Adrenal gland (tissue), 5 donors: ENCODE data around the gene IZUMO4.

Experiments
- POLR2A ChIP-seq, 2 donors: fragments of 450-650 bp; IDR thresholded peaks; one replicate each; pipeline ENCODE4 v1.6.1; 2017; ENCODE audit warnings: antibody characterized with exemption in 2 of 2, mild to moderate bottlenecking in 2 of 2, moderate library complexity in 1 of 2
- TF ChIP-seq, protein P1 (sequence below), 6 experiments: fragments of 450-650 bp in 4 of 6; fragments of 200-600 bp in 2 of 6; sonication (generic) in 1 of 6; IDR thresholded peaks; 1 replicate in 5 of 6; 2 replicates in 1 of 6; pipeline versions ENCODE4 v1.5.1 to v1.8.0; 2016 to 2021; ENCODE audit warnings: antibody characterized with exemption in 6 of 6, mild to moderate bottlenecking in 2 of 6, moderate library complexity in 1 of 6
- donor health status: DM: no; HTN: no; CAD: no.

DNA sequence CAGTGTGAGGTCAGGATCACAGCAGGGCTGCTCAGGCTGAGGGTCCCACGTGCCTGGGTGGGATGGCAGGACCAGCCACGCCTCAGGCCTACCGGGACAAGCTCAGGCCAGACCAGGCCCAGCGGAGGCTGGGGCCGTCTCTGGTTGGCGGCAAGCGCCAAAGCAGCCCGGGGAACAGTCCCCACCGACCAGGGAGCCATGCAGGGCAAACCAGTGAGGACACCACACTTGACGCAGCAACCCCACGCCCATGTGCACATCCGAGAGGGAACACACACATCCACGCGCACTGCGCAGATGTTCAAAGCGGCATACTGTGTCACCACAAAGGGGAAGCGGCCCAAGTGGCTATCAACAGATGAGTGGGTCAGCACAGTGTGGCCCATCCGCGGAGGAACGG is 15.2 kb downstream of the IZUMO4 start:
- TF ChIP-seq, protein P1, sequence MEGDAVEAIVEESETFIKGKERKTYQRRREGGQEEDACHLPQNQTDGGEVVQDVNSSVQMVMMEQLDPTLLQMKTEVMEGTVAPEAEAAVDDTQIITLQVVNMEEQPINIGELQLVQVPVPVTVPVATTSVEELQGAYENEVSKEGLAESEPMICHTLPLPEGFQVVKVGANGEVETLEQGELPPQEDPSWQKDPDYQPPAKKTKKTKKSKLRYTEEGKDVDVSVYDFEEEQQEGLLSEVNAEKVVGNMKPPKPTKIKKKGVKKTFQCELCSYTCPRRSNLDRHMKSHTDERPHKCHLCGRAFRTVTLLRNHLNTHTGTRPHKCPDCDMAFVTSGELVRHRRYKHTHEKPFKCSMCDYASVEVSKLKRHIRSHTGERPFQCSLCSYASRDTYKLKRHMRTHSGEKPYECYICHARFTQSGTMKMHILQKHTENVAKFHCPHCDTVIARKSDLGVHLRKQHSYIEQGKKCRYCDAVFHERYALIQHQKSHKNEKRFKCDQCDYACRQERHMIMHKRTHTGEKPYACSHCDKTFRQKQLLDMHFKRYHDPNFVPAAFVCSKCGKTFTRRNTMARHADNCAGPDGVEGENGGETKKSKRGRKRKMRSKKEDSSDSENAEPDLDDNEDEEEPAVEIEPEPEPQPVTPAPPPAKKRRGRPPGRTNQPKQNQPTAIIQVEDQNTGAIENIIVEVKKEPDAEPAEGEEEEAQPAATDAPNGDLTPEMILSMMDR (IDR thresholded peaks at IDR 0.05), result no peak
- TF ChIP-seq POLR2A (IDR thresholded peaks at IDR 0.05), result no peak
